HG02642 (cell line): ENCODE data around the gene RAPH1.
"Not testable (repeated sequence)": the region's sequence is repeated elsewhere in the genome, so short reads cannot be mapped to it uniquely, and the experiment has no call there.

Source experiments
- ATAC-seq: cut with Tn5 transposase; IDR thresholded peaks from one replicate; pipeline ENCODE4 v1.9.1; 2021; ENCODE audit warnings: mild to moderate bottlenecking; ENCODE audit not compliant: unreplicated experiment, poor library complexity

The RAPH1 gene

GRCh38 chr2:203438528-203438927 lies 96.6 kb downstream of the RAPH1 start:
- no peak for ATAC-seq

DNA sequence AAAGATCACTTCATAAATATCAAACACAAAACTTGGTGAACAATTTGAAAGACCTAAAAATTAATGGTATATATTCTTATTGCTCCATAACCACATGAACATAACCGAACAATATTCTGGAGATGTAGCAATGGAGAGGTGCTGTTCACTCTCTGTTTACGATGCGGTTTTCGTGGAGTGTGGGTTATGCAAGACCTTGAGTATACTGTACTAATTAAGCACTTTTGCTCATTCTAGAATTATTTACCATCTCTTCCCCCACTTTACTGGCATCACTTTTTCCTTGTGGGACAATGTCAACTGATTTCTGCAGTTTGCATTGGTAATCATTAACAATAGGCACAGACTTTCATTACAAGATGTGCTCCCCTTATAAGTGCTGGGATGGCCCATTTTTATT lies 97.6 kb downstream of the RAPH1 start:
- ATAC-seq = no peak

- ATAC-seq = no peak
These were observed 98.6 kb downstream of the RAPH1 start for GRCh38 chr2:203436496-203436895.

DNA sequence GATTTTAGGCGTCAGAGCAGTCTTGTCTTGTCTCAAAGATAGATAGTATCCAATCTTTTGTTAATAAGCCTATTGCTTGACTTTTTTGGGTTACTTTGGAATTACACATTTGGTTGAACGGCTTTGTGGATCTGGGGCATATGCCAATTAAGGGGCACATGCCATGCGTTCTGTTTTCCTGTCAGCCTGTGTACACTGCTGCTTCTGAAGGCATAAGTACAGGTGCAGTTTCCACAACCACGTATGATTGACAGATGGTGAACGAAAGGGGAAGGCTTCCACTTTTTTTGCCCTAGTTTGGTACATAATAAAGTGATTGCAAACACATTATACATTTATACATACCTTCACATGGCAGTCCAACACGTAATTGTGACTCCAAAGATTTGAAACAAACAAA lies 102.3 kb downstream of the RAPH1 start:
- no peak for ATAC-seq

GRCh38 chr2:203431391-203432185 lies 103.5 kb downstream of the RAPH1 start:
- no peak for ATAC-seq

- not testable (repeated sequence) for ATAC-seq
These were observed 105.5 kb downstream of the RAPH1 start for GRCh38 chr2:203429643-203430042.

DNA sequence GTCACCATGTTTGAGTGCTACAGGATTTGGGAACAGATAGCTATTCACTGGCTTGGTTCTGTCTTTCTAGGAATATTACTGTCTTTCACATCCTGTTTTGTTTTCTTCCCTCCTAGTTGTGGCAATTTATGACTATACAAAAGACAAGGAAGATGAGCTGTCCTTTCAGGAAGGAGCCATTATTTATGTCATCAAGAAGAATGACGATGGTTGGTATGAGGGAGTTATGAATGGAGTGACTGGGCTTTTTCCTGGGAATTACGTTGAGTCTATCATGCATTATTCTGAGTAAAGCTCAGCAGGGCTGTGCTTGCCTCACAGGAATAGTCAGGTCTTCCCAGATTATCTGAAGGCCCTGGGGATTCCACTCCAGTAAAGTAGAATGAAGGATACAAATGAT lies 108.0 kb downstream of the RAPH1 start:
- no peak for ATAC-seq

- no peak for ATAC-seq
These were observed 116.8 kb downstream of the RAPH1 start for GRCh38 chr2:203418271-203418670.

- no peak for ATAC-seq
These were observed 121.3 kb downstream of the RAPH1 start for GRCh38 chr2:203413796-203414195.

GRCh38 chr2:203412546-203413331 lies 122.4 kb downstream of the RAPH1 start:
- no peak for ATAC-seq

DNA sequence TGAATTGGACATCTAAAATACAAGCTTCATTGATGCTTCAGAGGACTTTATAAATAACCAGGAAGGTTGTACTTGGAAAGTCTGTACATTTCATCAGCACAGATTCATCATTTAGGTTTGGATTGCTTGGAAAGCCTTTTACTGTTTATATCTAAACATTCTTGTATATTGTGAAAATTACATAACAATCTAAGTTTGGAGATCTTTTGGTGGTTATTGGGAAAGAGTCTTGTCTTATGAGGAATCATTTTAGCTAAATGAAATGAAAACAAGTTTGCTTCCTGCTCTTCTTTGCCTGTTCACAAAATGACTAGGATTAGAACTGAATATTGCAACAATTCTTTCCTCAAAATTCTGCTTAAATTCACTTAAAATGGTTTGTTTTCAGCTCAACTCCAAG lies 127.6 kb downstream of the RAPH1 start:
- ATAC-seq = no peak

GRCh38 chr2:203404996-203405395 lies 130.1 kb downstream of the RAPH1 start:
- no peak for ATAC-seq

- no peak for ATAC-seq
These were observed 134.1 kb downstream of the RAPH1 start for GRCh38 chr2:203400805-203401585.

DNA sequence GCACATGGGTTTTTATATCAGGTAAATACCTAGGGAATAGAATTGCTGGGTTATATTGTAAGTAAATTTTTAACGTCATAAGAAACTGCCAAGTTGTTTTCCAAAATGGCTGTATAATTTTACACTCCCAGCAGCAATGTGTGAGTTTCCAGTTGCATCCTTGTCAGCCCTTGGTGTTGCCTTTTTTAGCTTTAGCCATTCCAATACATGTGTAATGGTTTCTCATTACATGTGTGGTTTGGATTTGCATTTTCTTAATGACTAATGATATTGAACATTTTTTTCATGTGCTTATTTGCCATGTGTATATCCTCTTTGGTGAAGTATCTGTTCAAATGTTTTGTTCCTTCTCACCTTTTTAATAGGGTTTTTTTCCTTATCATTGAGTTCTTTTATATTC lies 136.1 kb downstream of the RAPH1 start:
- no peak for ATAC-seq

GRCh38 chr2:203396667-203397066 lies 138.4 kb downstream of the RAPH1 start:
- ATAC-seq = no peak

DNA sequence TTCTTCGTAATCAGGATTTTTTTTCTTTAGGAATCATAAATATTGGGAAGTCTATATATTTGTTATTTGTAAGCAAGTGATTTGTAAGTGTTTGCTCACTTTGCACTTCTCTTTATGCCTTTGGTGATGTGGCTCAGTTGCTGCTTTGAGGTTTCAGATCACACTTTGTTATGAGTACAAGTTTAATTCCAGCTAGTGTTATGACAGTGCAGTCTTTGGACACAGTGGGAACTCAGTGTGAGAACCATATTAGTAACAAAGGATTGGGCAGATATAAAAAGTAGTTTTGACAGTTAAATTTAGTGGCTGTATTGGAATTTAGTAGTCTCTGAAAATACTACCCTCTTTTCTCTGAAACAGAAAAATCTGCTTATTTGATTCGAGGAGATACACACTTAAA lies 139.2 kb downstream of the RAPH1 start:
- ATAC-seq = no peak

- ATAC-seq = no peak
These were observed 140.4 kb downstream of the RAPH1 start for GRCh38 chr2:203394519-203395227.

GRCh38 chr2:203388153-203388552 lies 146.9 kb downstream of the RAPH1 start:
- not testable (repeated sequence) for ATAC-seq

GRCh38 chr2:203383038-203383437 lies 152.1 kb downstream of the RAPH1 start:
- no peak for ATAC-seq

DNA sequence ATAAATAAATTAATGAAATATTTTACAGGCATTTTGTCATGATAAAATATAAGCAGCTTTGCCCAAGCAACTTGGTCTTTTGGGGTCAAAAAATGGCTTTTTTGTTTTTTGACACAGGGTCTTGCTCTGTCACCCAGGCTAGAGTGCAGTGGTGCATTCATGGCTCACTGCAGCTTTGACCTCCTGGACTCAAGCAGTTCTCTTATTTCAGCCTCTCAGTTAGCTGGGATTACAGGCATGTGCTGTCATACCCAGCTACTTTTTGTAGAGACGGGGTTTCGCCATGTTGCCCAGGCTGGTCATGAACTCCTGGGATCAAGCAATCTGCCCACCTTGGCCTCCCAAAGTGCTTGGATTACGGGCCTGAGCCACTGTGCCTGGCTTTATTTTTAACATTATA lies 155.9 kb downstream of the RAPH1 start:
- no peak for ATAC-seq
